Bronchial epithelial cell (primary cell): ENCODE measurements around the gene PSMG1. TPM values are rescaled to one million over a fixed set of nuclear protein-coding genes. Genes with fewer than 3 reads are reported as not detected.
"Not testable (repeated sequence)": the region's sequence is repeated elsewhere in the genome, so short reads cannot be mapped to it uniquely, and the experiment has no call there.

Source experiments
- DNase-seq: peaks from one replicate; pipeline ENCODE4 v3.0.0-alpha.2; 2010; ENCODE audit warnings: low read depth
- FAIRE-seq: peaks from 2 replicates; lab custom pipeline; 2011; peaks lifted over from hg19 to GRCh38; lab: Jason Lieb, UNC
- H3K27me3 ChIP-seq: 2 replicates; pipeline ENCODE4 v1.5.1; 2011; ENCODE audit warnings: low read length; ENCODE audit not compliant: control insufficient read depth, insufficient read depth
- H3K36me3 ChIP-seq: 2 replicates; pipeline ENCODE4 v1.5.1; 2011; ENCODE audit warnings: low read length; ENCODE audit not compliant: control insufficient read depth, insufficient read depth
- H3K4me3 ChIP-seq: 2 replicates; pipeline ENCODE4 v1.5.1; 2011; ENCODE audit warnings: mild to moderate bottlenecking, low read depth, low read length, control low read depth
- CTCF ChIP-seq: IDR thresholded peaks from 2 replicates; pipeline ENCODE4 v1.5.1; 2011; ENCODE audit warnings: mild to moderate bottlenecking, moderate library complexity, low read length, control low read depth, inconsistent platforms; ENCODE audit not compliant: insufficient read depth, severe bottlenecking
- total RNA-seq: library from RNA; depleted of rRNA; stranded (reverse); fragments of >200 nt; gene quantifications from 2 replicates; pipeline ENCODE4 v1.2.1, GENCODE V29; 2014

Gene PSMG1
- total RNA-seq, 1 donor from 2014 or later, result 57.1 TPM

DNA sequence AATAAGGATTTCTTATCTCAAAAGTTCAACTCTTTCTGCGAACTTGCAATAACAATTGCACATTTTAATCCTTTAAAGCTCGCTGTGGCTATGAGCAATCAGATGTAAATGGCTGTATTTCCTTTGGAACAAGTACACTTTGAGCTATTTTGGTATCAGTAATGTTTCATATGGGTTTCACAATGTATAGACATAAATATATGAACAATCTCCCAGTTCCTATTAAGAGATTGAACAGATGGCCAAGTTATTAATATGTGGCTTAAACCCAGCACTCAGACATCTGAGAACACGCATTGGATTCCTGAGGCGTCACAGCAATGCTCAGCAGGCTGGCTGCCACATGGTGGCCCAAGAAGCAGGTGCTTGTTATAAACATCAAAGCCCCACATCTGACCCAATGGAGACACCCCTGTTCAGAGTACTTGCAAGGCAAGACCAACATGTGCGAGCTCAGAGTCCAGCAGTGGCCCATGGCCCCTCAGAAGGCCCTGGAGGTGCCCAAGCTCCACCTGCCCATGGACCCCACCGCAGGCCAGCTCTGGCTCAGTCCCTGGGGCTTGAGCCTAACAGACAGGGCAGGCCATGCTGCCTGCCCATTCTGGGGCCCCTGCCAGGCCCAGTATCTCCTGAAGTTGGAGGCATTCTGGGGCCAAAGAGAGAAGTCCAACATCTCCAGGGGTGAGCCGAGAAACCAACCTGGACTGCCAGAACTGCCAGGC lies 23.7 kb downstream of the PSMG1 start:
- no peak overlapping the region for H3K4me3 ChIP-seq
- TF ChIP-seq CTCF, result no peak
- no peaks in the 10 kb centered on the region for H3K36me3 ChIP-seq
- FAIRE-seq (no peak), DNase-seq (no peak)
- no peaks in the 10 kb centered on the region for H3K27me3 ChIP-seq

DNA sequence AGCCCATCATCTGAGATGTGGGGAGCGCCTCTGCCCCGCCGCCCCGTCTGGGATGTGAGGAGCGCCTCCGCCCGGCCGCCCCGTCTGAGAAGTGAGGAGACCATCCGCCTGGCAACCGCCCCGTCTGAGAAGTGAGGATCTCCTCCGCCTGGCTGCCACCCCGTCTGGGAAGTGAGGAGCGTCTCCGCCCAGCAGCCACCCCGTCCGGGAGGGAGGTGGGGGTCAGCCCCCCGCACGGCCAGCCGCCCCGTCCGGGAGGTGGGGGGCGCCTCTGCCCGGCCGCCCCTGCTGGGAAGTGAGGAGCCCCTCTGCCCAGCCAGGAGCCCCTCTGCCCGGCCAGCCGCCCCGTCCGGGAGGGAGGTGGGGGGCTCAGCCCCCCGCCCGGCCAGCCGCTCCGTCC lies 26.0 kb downstream of the PSMG1 start:
- not testable (repeated sequence) for DNase-seq, H3K4me3 ChIP-seq, H3K27me3 ChIP-seq, H3K36me3 ChIP-seq, FAIRE-seq

DNA sequence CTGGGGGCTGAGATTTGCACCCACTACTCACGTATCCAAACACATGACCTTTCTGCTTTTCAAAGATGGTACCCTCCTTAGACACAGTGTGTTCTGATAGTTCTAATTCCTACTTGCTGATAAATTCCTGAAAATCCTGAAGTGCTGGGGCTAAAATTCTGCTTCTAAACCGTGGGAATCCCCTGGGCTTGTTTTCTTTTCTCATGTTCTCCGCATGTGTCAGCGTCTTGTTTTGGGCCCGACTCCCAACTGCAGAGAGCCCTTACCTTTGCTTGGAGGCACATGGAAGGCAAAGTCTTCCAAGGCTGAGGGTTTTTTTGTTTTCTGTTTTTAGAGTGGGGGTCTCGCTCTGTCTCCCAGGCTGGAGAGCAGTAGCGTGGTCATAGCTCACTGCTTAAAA lies 27.2 kb downstream of the PSMG1 start:
- Histone ChIP-seq H3K27me3 (no peaks in the 10 kb centered on the region), H3K36me3 (no peaks in the 10 kb centered on the region), H3K4me3 (no peak overlapping the region)
- DNase-seq (peak; percentile 15), FAIRE-seq (no peak)
- no peak for TF ChIP-seq CTCF

- FAIRE-seq (no peak), DNase-seq (no peak)
- Histone ChIP-seq H3K36me3 (no peaks in the 10 kb centered on the region), H3K27me3 (no peaks in the 10 kb centered on the region), H3K4me3 (no peak overlapping the region)
- no peak for TF ChIP-seq CTCF
These were observed 27.7 kb downstream of the PSMG1 start for GRCh38 chr21:39155578-39155977.

- FAIRE-seq (no peak), DNase-seq (peak; percentile 76)
- no peaks in the 10 kb centered on the region for H3K36me3 ChIP-seq
- H3K27me3 ChIP-seq, result no peaks in the 10 kb centered on the region
- H3K4me3 ChIP-seq, result no peak overlapping the region
- no peak for TF ChIP-seq CTCF
These were observed 29.4 kb downstream of the PSMG1 start for GRCh38 chr21:39153842-39154241.

DNA sequence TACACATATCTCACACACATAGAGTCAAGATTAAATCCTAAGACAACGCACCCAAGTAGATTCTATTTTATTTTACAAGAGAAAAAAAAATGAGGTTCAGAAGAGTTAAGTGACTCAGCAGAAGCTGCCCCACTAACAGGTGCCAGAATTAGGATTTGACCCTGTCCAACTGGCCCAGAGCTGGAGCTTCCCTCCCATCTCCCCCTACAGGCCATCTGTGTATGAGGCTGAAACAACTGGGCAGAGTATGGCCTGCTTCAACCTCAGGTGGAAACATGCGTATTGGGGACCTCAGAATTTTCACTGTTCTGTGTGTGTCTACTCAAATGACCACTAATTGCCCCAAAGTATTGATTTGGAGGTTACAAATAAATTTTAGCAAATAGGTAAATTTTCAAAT lies 29.9 kb downstream of the PSMG1 start:
- Histone ChIP-seq H3K4me3 (no peak overlapping the region), H3K27me3 (no peaks in the 10 kb centered on the region), H3K36me3 (no peaks in the 10 kb centered on the region)
- FAIRE-seq (no peak), DNase-seq (peak; percentile 13)
- peak; percentile 57 for TF ChIP-seq CTCF
